SK-N-SH treated with all-trans-retinoic acid at 6 μM for 48 hours (cell line): ENCODE results near the gene CHFR.
"Not testable (repeated sequence)": the region's sequence is repeated elsewhere in the genome, so short reads cannot be mapped to it uniquely, and the experiment has no call there.

Source experiments
- ATAC-seq: fragments of 200-7000 bp; cut with Tn5 transposase; 3 replicates; pipeline ENCODE4 v1.9.1; 2020; ENCODE audit warnings: mild to moderate bottlenecking, moderate library complexity
- ARNTL ChIP-seq: fragments of 450-650 bp; formaldehyde crosslinking; IDR thresholded peaks from 2 replicates; pipeline ENCODE4 v1.5.0; 2020; ENCODE audit warnings: low read depth, mild to moderate bottlenecking, moderate library complexity, borderline replicate concordance
- BACH2 ChIP-seq: fragments of 250-450 bp; sonication (Bioruptor Pico); IDR thresholded peaks from 2 replicates; pipeline ENCODE4 v1.9.0; 2021; ENCODE audit warnings: mild to moderate bottlenecking, borderline replicate concordance
- CSDC2 ChIP-seq: fragments of 250-450 bp; sonication (Bioruptor Pico); IDR thresholded peaks from 2 replicates; pipeline ENCODE4 v1.5.0; 2020; ENCODE audit warnings: mild to moderate bottlenecking, moderate library complexity
- ESRRG ChIP-seq: fragments of 250-450 bp; sonication (Bioruptor Pico); IDR thresholded peaks from 2 replicates; pipeline ENCODE4 v1.6.1; 2021; ENCODE audit warnings: mild to moderate bottlenecking
- GLIS3 ChIP-seq: fragments of 250-450 bp; sonication (Bioruptor Pico); IDR thresholded peaks from 2 replicates; pipeline ENCODE4 v1.5.0; 2020; ENCODE audit warnings: mild to moderate bottlenecking, moderate library complexity
- ISL1 ChIP-seq: fragments of 250-450 bp; sonication (Bioruptor Pico); IDR thresholded peaks from 2 replicates; pipeline ENCODE4 v2.1.2; 2022; ENCODE audit warnings: mild to moderate bottlenecking, moderate library complexity
- OSR1 ChIP-seq: fragments of 250-450 bp; sonication (Bioruptor Pico); IDR thresholded peaks from 2 replicates; pipeline ENCODE4 v1.8.0; 2022; ENCODE audit warnings: moderate library complexity, mild to moderate bottlenecking, inconsistent platforms
- PPARA ChIP-seq: fragments of 250-450 bp; sonication (Bioruptor Pico); IDR thresholded peaks from 2 replicates; pipeline ENCODE4 v1.5.0; 2020; ENCODE audit warnings: mild to moderate bottlenecking, borderline replicate concordance
- RARB ChIP-seq: fragments of 250-450 bp; sonication (Bioruptor Pico); IDR thresholded peaks from 2 replicates; pipeline ENCODE4 v1.8.0; 2021; ENCODE audit warnings: mild to moderate bottlenecking, moderate library complexity
- SNAI2 ChIP-seq: fragments of 250-450 bp; sonication (Bioruptor Pico); IDR thresholded peaks from 2 replicates; pipeline ENCODE4 v1.5.0; 2020; ENCODE audit warnings: mild to moderate bottlenecking, moderate library complexity
- TCF4 ChIP-seq: fragments of 250-450 bp; sonication (Bioruptor Pico); IDR thresholded peaks from 2 replicates; pipeline ENCODE4 v1.8.0; 2021; ENCODE audit warnings: mild to moderate bottlenecking, moderate library complexity, borderline replicate concordance
- TOX ChIP-seq: fragments of 250-450 bp; sonication (Bioruptor Pico); IDR thresholded peaks from 2 replicates; pipeline ENCODE4 v1.8.0; 2021; ENCODE audit warnings: mild to moderate bottlenecking, moderate library complexity, borderline replicate concordance
- ZC3H10 ChIP-seq: fragments of 250-450 bp; sonication (Bioruptor Pico); IDR thresholded peaks from 2 replicates; pipeline ENCODE4 v1.5.1; 2021; ENCODE audit warnings: mild to moderate bottlenecking, moderate library complexity
- ZFP3 ChIP-seq: fragments of 250-450 bp; sonication (Bioruptor Pico); IDR thresholded peaks from 2 replicates; pipeline ENCODE4 v1.5.0; 2020; ENCODE audit warnings: mild to moderate bottlenecking, moderate library complexity
- ZFP30 ChIP-seq: fragments of 450-650 bp; formaldehyde crosslinking; IDR thresholded peaks from 2 replicates; pipeline ENCODE4 v1.5.0; 2022; ENCODE audit warnings: mild to moderate bottlenecking, moderate library complexity
- ZNF565 ChIP-seq: fragments of 450-650 bp; formaldehyde crosslinking; conservative IDR thresholded peaks from 2 replicates; pipeline ENCODE4 v1.5.0; 2020; ENCODE audit warnings: low read depth, mild to moderate bottlenecking, moderate library complexity
- ZNF70 ChIP-seq: fragments of 450-650 bp; formaldehyde crosslinking; IDR thresholded peaks from 2 replicates; pipeline ENCODE4 v1.5.0; 2020; ENCODE audit warnings: mild to moderate bottlenecking, moderate library complexity
- ZNF8 ChIP-seq: fragments of 450-650 bp; formaldehyde crosslinking; IDR thresholded peaks from 2 replicates; pipeline ENCODE4 v1.5.0; 2020; ENCODE audit warnings: mild to moderate bottlenecking, moderate library complexity
- TF ChIP-seq, protein P1 (sequence below): fragments of 250-450 bp; sonication (Bioruptor Pico); IDR thresholded peaks from 2 replicates; pipeline ENCODE4 v1.8.0; 2020; ENCODE audit warnings: mild to moderate bottlenecking, moderate library complexity, borderline replicate concordance
- TF ChIP-seq, protein P2 (sequence below): fragments of 250-450 bp; sonication (Bioruptor Pico); IDR thresholded peaks from 2 replicates; pipeline ENCODE4 v1.5.1; 2020; ENCODE audit warnings: low read depth, mild to moderate bottlenecking, moderate library complexity
- TF ChIP-seq, protein P3 (sequence below): fragments of 250-450 bp; sonication (Bioruptor Pico); IDR thresholded peaks from 2 replicates; pipeline ENCODE4 v1.5.1; 2021; ENCODE audit warnings: mild to moderate bottlenecking, moderate library complexity
- TF ChIP-seq, protein P4 (sequence below): fragments of 250-450 bp; sonication (Bioruptor Pico); IDR thresholded peaks from 2 replicates; pipeline ENCODE4 v1.8.0; 2021; ENCODE audit warnings: low read depth, mild to moderate bottlenecking, moderate library complexity, borderline replicate concordance

CHFR gene

DNA sequence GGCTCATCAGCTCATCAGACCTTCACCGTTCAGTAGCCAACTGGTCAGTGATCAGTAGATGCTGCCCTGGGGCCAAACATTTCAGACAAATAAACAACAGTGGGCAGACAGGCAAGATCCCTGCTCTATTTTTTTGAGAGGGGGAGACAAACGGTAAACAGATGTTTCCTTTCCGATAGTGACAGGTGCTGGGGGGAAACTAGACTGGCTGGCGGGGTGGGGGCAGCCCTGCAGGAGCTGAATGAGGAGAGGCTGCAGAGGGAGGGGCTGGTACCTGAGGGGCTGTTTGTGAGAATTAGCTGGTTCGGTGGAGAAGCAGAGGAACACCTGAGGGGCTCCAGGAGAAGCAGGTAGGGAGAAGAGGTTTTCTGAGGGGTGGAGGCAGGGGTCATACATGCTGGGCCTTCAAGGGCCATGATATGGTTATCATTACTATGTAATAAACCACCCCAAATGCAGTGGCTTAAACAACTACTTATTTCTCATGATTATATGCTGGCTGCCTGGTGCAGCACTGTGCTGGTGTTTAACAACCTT, 50.5 kb downstream of the CHFR start:
- no peak for ATAC-seq
- TF ChIP-seq ESRRG (CRISPR knock-in tag) (no peak), ZFP30 (CRISPR knock-in tag) (no peak), ARNTL (CRISPR knock-in tag) (no peak), GLIS3 (CRISPR knock-in tag) (no peak), ZNF565 (CRISPR knock-in tag) (no peak), CSDC2 (CRISPR knock-in tag) (no peak), BACH2 (no peak), PPARA (no peak), SNAI2 (CRISPR knock-in tag) (no peak), OSR1 (CRISPR knock-in tag) (no peak), ZC3H10 (CRISPR knock-in tag) (no peak), ZFP3 (CRISPR knock-in tag) (no peak), TCF4 (no peak), ISL1 (CRISPR knock-in tag) (no peak)
- TF ChIP-seq, protein P1, sequence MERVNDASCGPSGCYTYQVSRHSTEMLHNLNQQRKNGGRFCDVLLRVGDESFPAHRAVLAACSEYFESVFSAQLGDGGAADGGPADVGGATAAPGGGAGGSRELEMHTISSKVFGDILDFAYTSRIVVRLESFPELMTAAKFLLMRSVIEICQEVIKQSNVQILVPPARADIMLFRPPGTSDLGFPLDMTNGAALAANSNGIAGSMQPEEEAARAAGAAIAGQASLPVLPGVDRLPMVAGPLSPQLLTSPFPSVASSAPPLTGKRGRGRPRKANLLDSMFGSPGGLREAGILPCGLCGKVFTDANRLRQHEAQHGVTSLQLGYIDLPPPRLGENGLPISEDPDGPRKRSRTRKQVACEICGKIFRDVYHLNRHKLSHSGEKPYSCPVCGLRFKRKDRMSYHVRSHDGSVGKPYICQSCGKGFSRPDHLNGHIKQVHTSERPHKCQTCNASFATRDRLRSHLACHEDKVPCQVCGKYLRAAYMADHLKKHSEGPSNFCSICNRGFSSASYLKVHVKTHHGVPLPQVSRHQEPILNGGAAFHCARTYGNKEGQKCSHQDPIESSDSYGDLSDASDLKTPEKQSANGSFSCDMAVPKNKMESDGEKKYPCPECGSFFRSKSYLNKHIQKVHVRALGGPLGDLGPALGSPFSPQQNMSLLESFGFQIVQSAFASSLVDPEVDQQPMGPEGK (CRISPR knock-in tag) = no peak
- TF ChIP-seq, protein P2, sequence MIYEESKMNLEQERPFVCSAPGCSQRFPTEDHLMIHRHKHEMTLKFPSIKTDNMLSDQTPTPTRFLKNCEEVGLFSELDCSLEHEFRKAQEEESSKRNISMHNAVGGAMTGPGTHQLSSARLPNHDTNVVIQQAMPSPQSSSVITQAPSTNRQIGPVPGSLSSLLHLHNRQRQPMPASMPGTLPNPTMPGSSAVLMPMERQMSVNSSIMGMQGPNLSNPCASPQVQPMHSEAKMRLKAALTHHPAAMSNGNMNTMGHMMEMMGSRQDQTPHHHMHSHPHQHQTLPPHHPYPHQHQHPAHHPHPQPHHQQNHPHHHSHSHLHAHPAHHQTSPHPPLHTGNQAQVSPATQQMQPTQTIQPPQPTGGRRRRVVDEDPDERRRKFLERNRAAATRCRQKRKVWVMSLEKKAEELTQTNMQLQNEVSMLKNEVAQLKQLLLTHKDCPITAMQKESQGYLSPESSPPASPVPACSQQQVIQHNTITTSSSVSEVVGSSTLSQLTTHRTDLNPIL (CRISPR knock-in tag) = no peak
- TF ChIP-seq, protein P3, sequence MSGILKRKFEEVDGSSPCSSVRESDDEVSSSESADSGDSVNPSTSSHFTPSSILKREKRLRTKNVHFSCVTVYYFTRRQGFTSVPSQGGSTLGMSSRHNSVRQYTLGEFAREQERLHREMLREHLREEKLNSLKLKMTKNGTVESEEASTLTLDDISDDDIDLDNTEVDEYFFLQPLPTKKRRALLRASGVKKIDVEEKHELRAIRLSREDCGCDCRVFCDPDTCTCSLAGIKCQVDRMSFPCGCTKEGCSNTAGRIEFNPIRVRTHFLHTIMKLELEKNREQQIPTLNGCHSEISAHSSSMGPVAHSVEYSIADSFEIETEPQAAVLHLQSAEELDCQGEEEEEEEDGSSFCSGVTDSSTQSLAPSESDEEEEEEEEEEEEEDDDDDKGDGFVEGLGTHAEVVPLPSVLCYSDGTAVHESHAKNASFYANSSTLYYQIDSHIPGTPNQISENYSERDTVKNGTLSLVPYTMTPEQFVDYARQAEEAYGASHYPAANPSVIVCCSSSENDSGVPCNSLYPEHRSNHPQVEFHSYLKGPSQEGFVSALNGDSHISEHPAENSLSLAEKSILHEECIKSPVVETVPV (CRISPR knock-in tag) = no peak
- TF ChIP-seq, protein P4, sequence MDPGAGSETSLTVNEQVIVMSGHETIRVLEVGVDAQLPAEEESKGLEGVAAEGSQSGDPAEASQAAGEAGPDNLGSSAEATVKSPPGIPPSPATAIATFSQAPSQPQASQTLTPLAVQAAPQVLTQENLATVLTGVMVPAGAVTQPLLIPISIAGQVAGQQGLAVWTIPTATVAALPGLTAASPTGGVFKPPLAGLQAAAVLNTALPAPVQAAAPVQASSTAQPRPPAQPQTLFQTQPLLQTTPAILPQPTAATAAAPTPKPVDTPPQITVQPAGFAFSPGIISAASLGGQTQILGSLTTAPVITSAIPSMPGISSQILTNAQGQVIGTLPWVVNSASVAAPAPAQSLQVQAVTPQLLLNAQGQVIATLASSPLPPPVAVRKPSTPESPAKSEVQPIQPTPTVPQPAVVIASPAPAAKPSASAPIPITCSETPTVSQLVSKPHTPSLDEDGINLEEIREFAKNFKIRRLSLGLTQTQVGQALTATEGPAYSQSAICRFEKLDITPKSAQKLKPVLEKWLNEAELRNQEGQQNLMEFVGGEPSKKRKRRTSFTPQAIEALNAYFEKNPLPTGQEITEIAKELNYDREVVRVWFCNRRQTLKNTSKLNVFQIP (CRISPR knock-in tag) = no peak

DNA sequence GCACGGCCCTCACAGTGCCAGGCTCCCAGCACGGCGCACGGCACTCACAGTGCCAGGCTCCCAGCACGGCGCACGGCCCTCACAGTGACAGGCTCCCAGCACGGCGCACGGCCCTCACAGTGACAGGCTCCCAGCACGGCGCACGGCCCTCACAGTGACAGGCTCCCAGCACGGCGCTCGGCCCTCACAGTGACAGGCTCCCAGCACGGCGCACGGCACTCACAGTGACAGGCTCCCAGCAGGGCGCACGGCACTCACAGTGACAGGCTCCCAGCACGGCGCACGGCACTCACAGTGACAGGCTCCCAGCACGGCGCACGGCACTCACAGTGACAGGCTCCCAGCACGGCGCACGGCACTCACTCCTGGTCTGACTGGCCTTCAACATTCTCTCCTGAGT, 51.2 kb downstream of the CHFR start:
- not testable (repeated sequence) for ATAC-seq

DNA sequence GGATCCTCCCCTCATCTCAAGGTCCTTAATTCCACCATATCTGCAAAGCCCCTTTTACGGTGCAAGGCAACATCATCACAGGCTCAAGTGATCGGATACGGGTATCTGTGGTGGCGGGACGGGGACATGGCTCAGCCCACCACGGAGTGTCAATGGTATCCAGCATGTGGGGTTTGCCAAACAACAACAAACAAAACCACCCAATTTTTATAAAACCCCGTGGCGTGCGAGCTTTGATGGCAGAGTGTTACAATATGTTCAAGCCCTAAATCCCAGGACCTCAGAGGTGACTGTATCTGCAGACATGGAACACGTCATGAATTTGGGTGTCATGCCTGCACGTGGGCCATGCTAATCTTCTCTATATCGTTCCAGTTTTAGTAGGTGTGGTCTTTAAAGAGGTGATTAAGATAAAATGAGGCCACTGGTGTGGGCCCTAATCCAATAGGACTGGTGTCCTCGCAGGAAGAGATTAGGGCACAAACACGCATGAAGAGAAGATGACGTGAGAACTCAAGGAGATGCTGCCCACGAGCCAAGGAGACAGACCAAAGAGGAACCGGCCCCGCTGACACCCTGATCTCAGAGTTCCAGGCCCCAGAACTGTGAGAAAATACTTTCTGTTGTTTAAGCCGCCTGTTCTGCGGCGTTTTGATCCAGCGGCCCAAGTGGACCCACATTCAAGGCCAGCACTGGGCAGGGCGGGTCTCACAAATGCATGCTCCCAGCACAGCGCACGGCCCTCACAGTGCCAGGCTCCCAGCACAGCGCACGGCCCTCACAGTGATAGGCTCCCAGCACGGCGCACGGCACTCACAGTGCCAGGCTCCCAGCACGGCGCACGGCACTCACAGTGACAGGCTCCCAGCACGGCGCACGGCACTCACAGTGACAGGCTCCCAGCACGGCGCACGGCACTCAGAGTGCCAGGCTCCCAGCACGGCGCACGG, 52.1 kb downstream of the CHFR start:
- no peak for TF ChIP-seq ARNTL (CRISPR knock-in tag)
- no peak for TF ChIP-seq ZNF70 (CRISPR knock-in tag)
- TF ChIP-seq ISL1 (CRISPR knock-in tag) = no peak
- TF ChIP-seq TCF4 = no peak
- no peak for TF ChIP-seq TOX (CRISPR knock-in tag)
- TF ChIP-seq RARB = no peak
- TF ChIP-seq ZNF8 (CRISPR knock-in tag) = no peak
- TF ChIP-seq ZFP30 (CRISPR knock-in tag) = no peak
- no peak for TF ChIP-seq OSR1 (CRISPR knock-in tag)
- TF ChIP-seq, all 23 proteins: peak for 0
- ATAC-seq = no peak

DNA sequence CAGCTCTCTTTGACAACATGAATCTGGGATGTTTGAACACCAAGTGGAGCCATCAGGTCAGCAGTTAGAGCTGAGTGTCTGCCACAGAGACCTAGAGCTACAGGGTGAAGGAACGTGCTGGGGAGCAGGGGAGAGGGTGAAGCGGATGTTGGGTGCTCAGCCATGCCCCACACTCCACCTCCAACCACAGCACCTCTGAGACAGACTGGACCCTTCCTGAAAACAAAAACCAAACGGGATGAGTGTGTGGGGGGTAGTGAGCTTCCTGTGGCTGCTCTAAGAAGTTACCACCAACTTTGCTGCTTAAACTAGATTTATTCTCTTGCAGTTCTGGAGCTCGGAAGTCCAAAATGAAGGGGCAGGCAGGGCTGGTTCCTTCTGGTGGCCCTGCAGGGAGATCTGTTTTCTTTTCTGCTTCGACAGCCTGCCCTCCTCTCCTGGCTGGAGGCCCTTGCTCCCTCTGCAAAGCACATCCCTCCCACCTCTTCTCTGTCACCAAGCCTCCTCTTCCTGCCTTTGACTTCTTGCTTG, 53.2 kb downstream of the CHFR start:
- no peak for ATAC-seq
- no peak for TF ChIP-seq ZNF565 (CRISPR knock-in tag)
- no peak for TF ChIP-seq ZNF70 (CRISPR knock-in tag)
- TF ChIP-seq ISL1 (CRISPR knock-in tag) = no peak
- no peak for TF ChIP-seq ESRRG (CRISPR knock-in tag)
- no peak for TF ChIP-seq PPARA
- no peak for TF ChIP-seq ZNF8 (CRISPR knock-in tag)
- TF ChIP-seq, protein P2 (CRISPR knock-in tag) = no peak
- TF ChIP-seq ZC3H10 (CRISPR knock-in tag) = no peak
